Measurements from ENCODE around the gene CCDC187. TPM values are rescaled to one million over a fixed set of nuclear protein-coding genes. Genes with fewer than 3 reads are reported as not detected.

The CCDC187 gene
- polyA plus RNA-seq, 1 donor (not counting 4 experiments of a cell fraction or from before 2014, with no cell fraction given), result 0.03 TPM

GRCh38 chr9:136340356-136341041 is 36.6 kb upstream of the CCDC187 start:
- Histone ChIP-seq H3K36me3 (ENCODE audit: control insufficient read depth in 2 of 2, extremely low read depth in 1 of 2, insufficient read depth in 2 of 2, low read length in 2 of 2) (peaks cover 0 to 2% of the 10 kb centered on the region in 2 experiments), H3K9ac (ENCODE audit: control insufficient read depth, extremely low read depth, insufficient read depth, low read length) (no peak overlapping the region), H3K27me3 (ENCODE audit: control insufficient read depth, extremely low read depth, insufficient read depth, low read length) (peaks cover 4% of the 10 kb centered on the region), H3K4me2 (ENCODE audit: control insufficient read depth, extremely low read depth, insufficient read depth, low read depth, low read length) (no peak overlapping the region), H3K79me2 (ENCODE audit: control insufficient read depth, insufficient read depth, low read length) (no peaks in the 10 kb centered on the region), H3K4me3 (ENCODE audit: control insufficient read depth in 2 of 3, extremely low read depth in 1 of 3, insufficient read depth in 2 of 3, low read depth in 1 of 3, low read length in 3 of 3) (no peak overlapping the region), H3K9me3 (ENCODE audit: control insufficient read depth, low read depth, low read length) (no peaks in the 10 kb centered on the region), H4K20me1 (ENCODE audit: control insufficient read depth, extremely low read depth, insufficient read depth, low read length) (no peaks in the 10 kb centered on the region), H3K9me1 (ENCODE audit: control insufficient read depth, extremely low read depth, insufficient read depth, low read length) (no peaks in the 10 kb centered on the region), H3K4me1 (ENCODE audit: control insufficient read depth, extremely low read depth, insufficient read depth, low read length) (peaks cover 10% of the 10 kb centered on the region), H3K27ac (ENCODE audit: control insufficient read depth, insufficient read depth, low read length) (no peak overlapping the region), H2AFZ (ENCODE audit: control insufficient read depth, low read length) (no peak overlapping the region)
- FAIRE-seq, result no peak
- no peak for TF ChIP-seq EZH2 (IDR thresholded peaks at IDR 0.05; ENCODE audit: low read length)
- TF ChIP-seq CTCF (optimal IDR thresholded peaks at IDR 0.05 in 1 of 3, IDR thresholded peaks at IDR 0.05 in 1 of 3, conservative IDR thresholded peaks at IDR 0.05 in 1 of 3; ENCODE audit: extremely low read depth in 1 of 3, insufficient read depth in 2 of 3, low read length in 3 of 3), result no peak
- DNase-seq (ENCODE audit: low read depth, low spot score), result no peak
- dilution Hi-C loops (cut with MboI; ENCODE audit: extremely low pct_ligation_motif_present, low sequenced_read_pairs), result no loop called here

- Histone ChIP-seq H3K9me3 (ENCODE audit: control insufficient read depth, low read depth, low read length) (no peaks in the 10 kb centered on the region), H3K36me3 (ENCODE audit: control insufficient read depth in 2 of 2, extremely low read depth in 1 of 2, insufficient read depth in 2 of 2, low read length in 2 of 2) (peaks cover 0 to 3% of the 10 kb centered on the region in 2 experiments), H3K4me3 (ENCODE audit: control insufficient read depth in 2 of 3, extremely low read depth in 1 of 3, insufficient read depth in 2 of 3, low read depth in 1 of 3, low read length in 3 of 3) (no peak overlapping the region), H2AFZ (ENCODE audit: control insufficient read depth, low read length) (no peak overlapping the region), H3K4me1 (ENCODE audit: control insufficient read depth, extremely low read depth, insufficient read depth, low read length) (peaks cover 4% of the 10 kb centered on the region), H3K4me2 (ENCODE audit: control insufficient read depth, extremely low read depth, insufficient read depth, low read depth, low read length) (no peak overlapping the region), H4K20me1 (ENCODE audit: control insufficient read depth, extremely low read depth, insufficient read depth, low read length) (no peaks in the 10 kb centered on the region), H3K79me2 (ENCODE audit: control insufficient read depth, insufficient read depth, low read length) (no peaks in the 10 kb centered on the region), H3K9me1 (ENCODE audit: control insufficient read depth, extremely low read depth, insufficient read depth, low read length) (no peaks in the 10 kb centered on the region), H3K27ac (ENCODE audit: control insufficient read depth, insufficient read depth, low read length) (no peak overlapping the region), H3K9ac (ENCODE audit: control insufficient read depth, extremely low read depth, insufficient read depth, low read length) (no peak overlapping the region), H3K27me3 (ENCODE audit: control insufficient read depth, extremely low read depth, insufficient read depth, low read length) (peaks cover 4% of the 10 kb centered on the region)
- TF ChIP-seq CTCF (optimal IDR thresholded peaks at IDR 0.05 in 1 of 3, IDR thresholded peaks at IDR 0.05 in 1 of 3, conservative IDR thresholded peaks at IDR 0.05 in 1 of 3; ENCODE audit: extremely low read depth in 1 of 3, insufficient read depth in 2 of 3, low read length in 3 of 3) (no peak), EZH2 (IDR thresholded peaks at IDR 0.05; ENCODE audit: low read length) (no peak)
- dilution Hi-C loops (cut with MboI; ENCODE audit: extremely low pct_ligation_motif_present, low sequenced_read_pairs), result no loop called here
- no peak for FAIRE-seq
- no peak for DNase-seq (ENCODE audit: low read depth, low spot score)
Measured at GRCh38 chr9:136339958-136340310, 36.0 kb upstream of the CCDC187 start.
